ENCODE data around the gene MVB12B.

The MVB12B gene

GRCh38 chr9:126507318-126508109 lies 180.9 kb downstream of the MVB12B start:
- TF ChIP-seq, protein P1, sequence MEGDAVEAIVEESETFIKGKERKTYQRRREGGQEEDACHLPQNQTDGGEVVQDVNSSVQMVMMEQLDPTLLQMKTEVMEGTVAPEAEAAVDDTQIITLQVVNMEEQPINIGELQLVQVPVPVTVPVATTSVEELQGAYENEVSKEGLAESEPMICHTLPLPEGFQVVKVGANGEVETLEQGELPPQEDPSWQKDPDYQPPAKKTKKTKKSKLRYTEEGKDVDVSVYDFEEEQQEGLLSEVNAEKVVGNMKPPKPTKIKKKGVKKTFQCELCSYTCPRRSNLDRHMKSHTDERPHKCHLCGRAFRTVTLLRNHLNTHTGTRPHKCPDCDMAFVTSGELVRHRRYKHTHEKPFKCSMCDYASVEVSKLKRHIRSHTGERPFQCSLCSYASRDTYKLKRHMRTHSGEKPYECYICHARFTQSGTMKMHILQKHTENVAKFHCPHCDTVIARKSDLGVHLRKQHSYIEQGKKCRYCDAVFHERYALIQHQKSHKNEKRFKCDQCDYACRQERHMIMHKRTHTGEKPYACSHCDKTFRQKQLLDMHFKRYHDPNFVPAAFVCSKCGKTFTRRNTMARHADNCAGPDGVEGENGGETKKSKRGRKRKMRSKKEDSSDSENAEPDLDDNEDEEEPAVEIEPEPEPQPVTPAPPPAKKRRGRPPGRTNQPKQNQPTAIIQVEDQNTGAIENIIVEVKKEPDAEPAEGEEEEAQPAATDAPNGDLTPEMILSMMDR (conservative IDR thresholded peaks at IDR 0.05; ENCODE audit: low read length) = no peak
- DNase-seq (ENCODE audit: low read depth) = no peak
- H3K4me3 ChIP-seq (ENCODE audit: low read length) = no peak overlapping the region

- no peak for DNase-seq (ENCODE audit: low read depth)
- TF ChIP-seq, protein P1 (conservative IDR thresholded peaks at IDR 0.05; ENCODE audit: low read length) = no peak
Observed at GRCh38 chr9:126508171-126508591, 181.6 kb downstream of the MVB12B start.

GRCh38 chr9:126508928-126509327 lies 182.3 kb downstream of the MVB12B start:
- TF ChIP-seq, protein P1 (conservative IDR thresholded peaks at IDR 0.05; ENCODE audit: low read length) = no peak
- no peak for DNase-seq (ENCODE audit: low read depth)
- H3K4me3 ChIP-seq (ENCODE audit: low read length) = no peak overlapping the region

More at GRCh38 chr9:126508171-126508591, 181.6 kb downstream of the MVB12B start:
- no peak overlapping the region for H3K4me3 ChIP-seq (ENCODE audit: low read length)

GRCh38 chr9:126509718-126510117 lies 183.1 kb downstream of the MVB12B start:
- DNase-seq (ENCODE audit: low read depth) = no peak
- H3K4me3 ChIP-seq (ENCODE audit: low read length) = no peak overlapping the region
- TF ChIP-seq, protein P1 (conservative IDR thresholded peaks at IDR 0.05; ENCODE audit: low read length) = no peak

DNA sequence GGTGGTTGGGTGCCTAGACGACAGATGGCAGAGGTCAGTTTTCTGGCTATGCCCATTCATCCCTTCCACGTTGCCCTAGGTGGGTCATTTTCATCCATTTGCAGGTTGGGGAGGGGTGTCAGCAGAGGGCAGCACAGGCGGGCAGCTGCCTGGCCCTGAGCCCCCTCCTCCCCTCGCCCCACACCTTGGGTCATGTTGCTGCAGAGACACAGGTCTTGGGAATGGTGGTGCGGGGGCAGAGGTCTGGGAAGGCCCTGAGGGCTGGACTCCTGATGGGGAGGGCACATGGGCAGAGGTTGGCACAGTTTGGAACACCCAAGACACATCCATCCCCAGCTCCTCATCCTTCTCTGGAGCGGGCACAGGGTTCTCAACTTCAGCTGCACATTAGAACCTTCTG lies 183.9 kb downstream of the MVB12B start:
- no peak for DNase-seq (ENCODE audit: low read depth)
- no peak overlapping the region for H3K4me3 ChIP-seq (ENCODE audit: low read length)
- TF ChIP-seq, protein P1 (conservative IDR thresholded peaks at IDR 0.05; ENCODE audit: low read length) = no peak

GRCh38 chr9:126511411-126511810 lies 184.8 kb downstream of the MVB12B start:
- DNase-seq (ENCODE audit: low read depth) = no peak
- no peak overlapping the region for H3K4me3 ChIP-seq (ENCODE audit: low read length)
- TF ChIP-seq, protein P1 (conservative IDR thresholded peaks at IDR 0.05; ENCODE audit: low read length) = no peak

All from AG10803 (cell line).